Stimulated activated CD8-positive, alpha-beta memory T cell treated with anti-CD3 and anti-CD28 coated beads, Interleukin-2, amount 100 ng/mL, for 1 hour (primary cell): ENCODE results near the gene ALDH5A1.
A peak's percentile ranks its signal among the peaks of the same experiment; 100 is the strongest.

Experiments used
- DNase-seq, 2 donors: peaks; one replicate each; pipeline ENCODE4 v3.0.0-alpha.2; 2020; ENCODE audit warnings: low read depth in 2 of 2

The ALDH5A1 gene

GRCh38 chr6:24494821-24495795 is at the start of gene ALDH5A1:
Gene ALDH5A1 (plus strand): TSS chr6:24494969. CDS start chr6:24494997, 28 bp downstream.
- DNase-seq, result peak; percentile 52 to 55

GRCh38 chr6:24445704-24446103 is 49.1 kb upstream of the ALDH5A1 start:
- DNase-seq, result no peak

GRCh38 chr6:24446670-24447069 is 48.1 kb upstream of the ALDH5A1 start:
- no peak for DNase-seq

- DNase-seq, result no peak
These were observed 46.4 kb upstream of the ALDH5A1 start for GRCh38 chr6:24448396-24448795.

GRCh38 chr6:24448828-24449525 is 45.8 kb upstream of the ALDH5A1 start:
- no peak for DNase-seq

GRCh38 chr6:24451581-24452388 is 43.0 kb upstream of the ALDH5A1 start:
- DNase-seq, result no peak

GRCh38 chr6:24453921-24454320 is 40.8 kb upstream of the ALDH5A1 start:
- DNase-seq, result no peak

- DNase-seq, result no peak
These were observed 40.3 kb upstream of the ALDH5A1 start for GRCh38 chr6:24454452-24454851.

- DNase-seq, result no peak
These were observed 39.7 kb upstream of the ALDH5A1 start for GRCh38 chr6:24455061-24455460.

GRCh38 chr6:24458134-24458533 is 36.6 kb upstream of the ALDH5A1 start:
- no peak for DNase-seq

- DNase-seq, result no peak
These were observed 35.8 kb upstream of the ALDH5A1 start for GRCh38 chr6:24458941-24459340.

GRCh38 chr6:24460966-24461365 is 33.8 kb upstream of the ALDH5A1 start:
- no peak for DNase-seq

- DNase-seq, result no peak
These were observed 30.3 kb upstream of the ALDH5A1 start for GRCh38 chr6:24464253-24465038.

- DNase-seq, result no peak
These were observed 25.0 kb upstream of the ALDH5A1 start for GRCh38 chr6:24469811-24470210.

GRCh38 chr6:24472181-24472580 is 22.6 kb upstream of the ALDH5A1 start:
- no peak for DNase-seq

- no peak for DNase-seq
These were observed 18.1 kb upstream of the ALDH5A1 start for GRCh38 chr6:24476631-24477030.

GRCh38 chr6:24477070-24477469 is 17.7 kb upstream of the ALDH5A1 start:
- no peak for DNase-seq

GRCh38 chr6:24478903-24479302 is 15.9 kb upstream of the ALDH5A1 start:
- DNase-seq, result no peak

- DNase-seq, result no peak
These were observed 14.1 kb upstream of the ALDH5A1 start for GRCh38 chr6:24480705-24481104.

GRCh38 chr6:24481449-24481848 is 13.3 kb upstream of the ALDH5A1 start:
- no peak for DNase-seq

GRCh38 chr6:24484657-24485323 is 10.0 kb upstream of the ALDH5A1 start:
- no peak for DNase-seq
